GM19328 (cell line): ENCODE results near the gene TST.

Source experiments
- ATAC-seq: cut with Tn5 transposase; IDR thresholded peaks from one replicate; pipeline ENCODE4 v1.9.1; 2021; ENCODE audit warnings: mild to moderate bottlenecking, moderate library complexity; ENCODE audit not compliant: unreplicated experiment

The TST gene

DNA sequence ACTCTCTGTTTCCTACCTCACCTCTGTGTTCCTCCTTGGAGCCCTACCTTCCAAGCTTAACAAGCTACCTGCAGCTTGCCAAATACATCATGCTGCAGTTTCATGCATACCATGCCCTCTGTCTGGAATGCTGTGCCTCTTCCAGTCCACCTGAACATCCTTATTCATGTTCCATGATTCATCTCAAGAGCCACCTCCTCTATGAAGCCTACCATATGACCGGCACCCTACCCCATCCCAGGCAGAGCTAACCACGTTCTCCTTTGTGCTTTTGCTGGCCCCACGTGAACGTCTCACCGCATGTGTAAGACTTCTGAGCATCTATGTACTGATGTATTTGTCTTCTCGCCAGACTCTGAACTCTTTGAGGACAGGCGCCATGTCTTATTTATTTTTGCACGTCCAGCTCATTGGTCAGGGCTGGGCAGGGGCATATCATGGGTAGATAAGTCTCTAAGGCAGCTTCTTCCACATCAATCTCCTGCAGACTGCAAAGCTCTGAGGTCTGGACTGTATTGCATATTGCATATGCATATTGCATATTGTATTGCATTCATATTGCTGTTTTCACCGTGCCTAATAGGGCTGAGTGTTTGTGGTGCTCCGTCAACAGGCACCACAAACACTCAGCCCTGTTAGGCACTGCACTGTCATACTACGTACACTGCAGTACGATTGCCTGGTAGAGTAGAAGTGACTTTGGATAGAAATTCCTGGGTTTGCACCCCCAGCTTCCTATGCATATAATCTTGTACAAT lies 31.0 kb downstream of the TST start:
- no peak for ATAC-seq

DNA sequence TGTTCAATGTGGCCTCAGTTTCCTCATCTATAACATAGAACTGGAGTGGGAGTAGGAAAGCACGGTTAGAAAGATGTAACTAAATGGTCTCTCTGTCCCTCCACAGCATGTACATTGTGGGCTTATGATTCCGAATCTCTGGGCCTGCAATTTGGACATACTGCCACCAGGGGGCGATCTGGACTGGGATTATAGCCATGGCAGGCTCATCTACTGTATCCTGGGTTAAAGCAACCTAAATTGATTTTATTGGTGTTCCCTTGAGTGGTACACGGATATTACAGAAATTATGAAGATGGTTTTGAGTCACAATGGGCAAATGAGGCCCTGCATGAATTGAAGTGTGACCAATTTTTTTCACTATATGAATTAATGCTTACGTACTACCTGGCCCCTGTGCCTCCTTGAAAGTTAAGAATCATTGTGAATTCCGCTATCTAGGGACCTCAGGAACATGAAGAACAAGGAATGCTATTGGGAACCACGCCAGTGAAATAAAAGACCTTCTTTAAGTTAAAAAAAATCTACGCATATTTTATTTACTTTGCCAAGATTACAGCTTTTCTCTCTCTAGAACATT lies 32.9 kb downstream of the TST start:
- ATAC-seq: no peak

DNA sequence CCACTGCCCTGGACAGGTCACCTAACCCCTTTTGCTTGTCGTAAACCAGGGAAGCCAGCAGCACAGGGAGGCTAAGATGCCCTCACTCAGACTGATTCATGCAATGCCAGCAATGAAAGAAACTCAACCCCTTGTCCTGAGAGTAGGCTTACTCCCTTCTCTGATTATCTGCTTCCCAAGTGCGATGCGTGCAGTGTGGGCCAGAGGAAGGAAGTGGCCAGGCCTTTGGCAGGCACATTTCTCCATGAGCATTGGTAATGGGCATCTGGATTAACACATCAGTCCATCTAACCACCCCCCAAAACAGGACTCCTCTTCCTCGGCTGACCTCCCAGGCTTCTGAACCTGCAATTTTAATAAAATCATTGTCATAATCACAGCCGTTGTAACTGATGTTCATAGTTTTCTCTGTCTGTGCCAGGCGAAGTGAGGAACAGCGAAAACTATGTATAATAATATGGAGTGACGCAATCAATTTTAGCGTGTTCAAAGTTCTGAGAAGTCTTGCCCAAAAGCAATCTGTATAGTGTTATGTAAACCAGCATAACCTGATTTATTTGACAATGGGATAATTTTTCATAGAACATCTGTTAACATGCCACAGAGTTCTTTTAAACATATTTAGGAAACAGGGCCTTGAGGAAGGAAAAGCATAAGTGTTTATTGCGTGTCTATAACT lies 33.9 kb downstream of the TST start:
- ATAC-seq: no peak

DNA sequence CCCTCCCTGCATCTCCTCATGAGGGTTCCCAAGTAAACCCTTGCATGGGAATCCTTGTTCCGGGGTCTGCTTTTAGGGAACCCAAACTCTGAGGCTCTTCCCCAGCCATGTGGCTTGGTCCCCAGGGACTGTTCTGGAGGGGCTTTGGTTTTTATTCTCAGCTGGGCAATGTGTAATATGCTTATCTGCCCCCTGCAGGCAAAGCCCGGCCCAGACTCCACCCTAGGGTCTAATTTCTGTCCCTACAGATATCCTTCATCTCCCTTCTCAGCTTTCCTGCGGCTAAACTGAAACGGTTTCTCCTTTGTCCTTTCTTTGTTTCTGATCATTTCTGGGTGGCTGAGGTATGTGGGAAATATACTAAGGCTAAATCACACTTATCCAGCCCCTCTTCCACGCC lies 37.1 kb downstream of the TST start:
- no peak for ATAC-seq

DNA sequence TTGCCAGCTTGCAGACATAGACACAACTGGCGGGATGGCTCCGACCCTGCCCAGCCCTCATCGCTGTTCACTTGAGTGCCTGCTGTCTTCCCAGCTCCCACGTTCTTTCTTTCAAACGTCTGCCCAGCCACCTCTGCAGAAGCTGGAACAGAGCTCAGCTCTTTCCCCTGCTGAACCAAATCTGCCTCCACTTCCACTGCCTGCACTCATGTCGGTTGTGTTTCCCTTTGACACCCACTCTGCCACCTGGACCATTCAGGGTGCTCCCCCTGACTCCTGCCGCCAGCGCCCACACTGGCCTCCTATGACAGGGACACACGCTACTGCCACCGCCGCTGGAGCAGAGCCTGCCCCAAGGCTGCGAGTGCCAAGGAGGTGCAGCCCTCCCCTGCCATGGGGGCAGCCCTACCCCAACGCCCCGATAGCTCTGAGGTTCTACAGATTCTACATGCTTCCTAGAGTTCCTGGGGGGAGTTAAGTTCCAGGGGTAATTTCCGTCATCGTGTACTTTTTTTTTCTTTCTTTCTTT lies 37.9 kb downstream of the TST start:
- no peak for ATAC-seq

DNA sequence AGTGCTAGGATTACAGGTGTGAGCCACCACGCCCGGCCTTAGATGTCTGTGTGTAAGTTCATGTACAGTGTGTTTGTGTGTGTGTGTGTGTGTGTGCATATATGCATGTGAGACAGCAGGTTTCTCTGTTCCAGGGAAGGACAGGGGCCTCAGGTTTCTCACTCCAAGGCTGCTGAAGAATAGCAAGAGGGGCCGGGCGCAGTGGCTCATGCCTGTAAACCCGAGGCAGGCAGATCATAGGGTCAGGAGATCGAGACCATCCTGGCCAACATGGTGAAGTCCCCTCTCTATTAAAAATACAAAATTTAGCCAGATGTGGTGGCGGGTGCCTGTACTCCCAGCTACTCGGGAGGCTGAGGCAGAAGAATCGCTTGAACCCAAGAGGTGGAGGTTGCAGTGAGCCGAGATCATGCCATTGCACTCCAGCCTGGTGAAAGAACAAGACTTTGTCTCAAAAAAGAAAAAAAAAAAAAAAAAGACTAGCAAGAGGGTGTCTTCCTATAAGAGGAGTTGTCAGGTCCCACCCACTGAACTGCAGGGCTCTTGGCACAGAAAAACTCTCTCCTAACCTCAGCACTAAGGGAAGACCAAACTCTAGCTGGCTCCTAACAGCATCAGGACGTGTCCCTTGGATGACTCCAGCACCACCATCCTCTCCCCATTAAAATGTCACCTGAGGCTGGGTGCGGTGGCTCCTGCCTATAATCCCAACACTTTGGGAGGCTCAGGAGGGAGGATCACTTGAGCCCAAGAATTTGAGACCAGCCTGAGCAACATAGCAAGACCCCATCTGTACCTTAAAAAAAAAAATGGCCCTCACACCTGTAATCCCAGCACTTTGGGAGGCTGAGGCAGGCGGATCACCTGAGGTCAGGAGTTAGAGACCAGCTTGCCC lies 40.0 kb downstream of the TST start:
- ATAC-seq: no peak

DNA sequence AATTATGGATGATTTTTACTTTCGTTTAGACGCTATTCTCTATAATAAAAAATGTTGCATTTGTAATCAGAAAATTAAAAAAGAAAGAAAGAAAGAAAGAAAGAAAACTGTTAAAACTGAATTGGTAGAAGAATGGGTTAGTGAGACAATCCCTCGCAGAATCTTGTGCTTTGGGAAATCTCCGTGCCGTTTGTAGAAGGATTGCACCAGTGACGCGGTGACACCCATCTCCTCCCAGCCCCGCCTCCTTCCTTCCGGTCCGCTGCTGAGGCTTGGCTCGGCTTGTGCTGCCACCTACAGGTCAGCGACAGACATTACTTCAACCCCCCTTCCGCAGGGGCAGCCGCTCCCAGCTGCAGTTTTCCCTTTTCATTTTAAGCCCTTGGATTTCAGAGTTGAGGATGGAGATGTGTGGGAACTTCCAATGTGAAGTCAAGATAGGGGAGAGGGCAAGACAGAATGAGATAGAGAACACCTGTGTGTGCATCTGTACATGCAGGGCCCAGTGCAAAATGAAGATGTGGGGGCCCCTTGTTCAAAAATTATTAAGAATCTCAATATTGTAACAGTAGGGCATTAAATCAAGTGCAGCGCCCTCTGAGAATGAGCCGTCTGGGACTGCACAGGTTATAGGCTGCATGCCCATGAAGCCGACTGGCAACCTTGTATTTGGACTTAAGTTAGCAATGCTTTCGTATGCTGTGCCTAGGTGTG lies 41.1 kb downstream of the TST start:
- ATAC-seq: peak; percentile 65

DNA sequence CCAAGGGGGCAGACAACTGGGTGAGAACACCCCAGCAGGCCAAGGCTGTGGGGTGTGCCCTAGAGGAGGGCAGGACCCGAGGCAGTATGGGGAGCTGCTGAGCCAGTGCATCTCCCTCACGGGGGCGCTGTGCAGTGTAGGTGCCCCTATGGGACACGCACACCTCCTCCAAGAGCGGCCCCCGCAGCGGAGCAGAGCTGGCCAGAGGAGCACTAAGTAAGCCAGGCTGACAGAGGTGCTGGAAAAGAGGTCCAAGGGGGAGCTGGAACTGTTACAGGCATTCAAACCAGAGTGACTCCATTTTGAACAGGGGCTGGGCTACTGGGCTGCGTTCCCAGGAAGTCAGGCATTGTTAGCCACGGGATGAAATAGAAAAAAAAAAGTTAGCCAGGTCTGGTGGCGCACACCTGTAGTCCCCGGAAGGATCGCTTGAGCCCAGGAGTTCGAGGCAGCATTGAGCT lies 41.8 kb downstream of the TST start:
- ATAC-seq: no peak

DNA sequence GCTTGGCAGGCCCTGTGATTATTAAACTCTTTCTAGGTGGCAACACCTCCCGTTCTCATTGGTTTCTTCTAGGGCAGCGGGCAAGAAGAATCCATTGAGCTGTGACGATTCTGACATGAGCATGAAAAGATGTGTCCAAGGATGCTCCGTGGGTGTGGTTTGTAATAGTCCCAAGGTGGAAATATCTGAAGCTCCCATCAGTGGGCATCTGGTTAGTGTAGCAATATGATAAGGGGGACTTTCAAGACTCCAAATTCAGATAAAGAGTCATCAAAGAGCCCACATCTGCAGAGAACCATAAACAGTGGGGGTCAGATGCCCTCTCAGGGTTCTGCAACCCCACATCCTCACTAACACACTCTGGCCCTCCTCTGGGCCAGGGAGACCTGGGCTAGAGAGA lies 42.6 kb downstream of the TST start:
- ATAC-seq: no peak

DNA sequence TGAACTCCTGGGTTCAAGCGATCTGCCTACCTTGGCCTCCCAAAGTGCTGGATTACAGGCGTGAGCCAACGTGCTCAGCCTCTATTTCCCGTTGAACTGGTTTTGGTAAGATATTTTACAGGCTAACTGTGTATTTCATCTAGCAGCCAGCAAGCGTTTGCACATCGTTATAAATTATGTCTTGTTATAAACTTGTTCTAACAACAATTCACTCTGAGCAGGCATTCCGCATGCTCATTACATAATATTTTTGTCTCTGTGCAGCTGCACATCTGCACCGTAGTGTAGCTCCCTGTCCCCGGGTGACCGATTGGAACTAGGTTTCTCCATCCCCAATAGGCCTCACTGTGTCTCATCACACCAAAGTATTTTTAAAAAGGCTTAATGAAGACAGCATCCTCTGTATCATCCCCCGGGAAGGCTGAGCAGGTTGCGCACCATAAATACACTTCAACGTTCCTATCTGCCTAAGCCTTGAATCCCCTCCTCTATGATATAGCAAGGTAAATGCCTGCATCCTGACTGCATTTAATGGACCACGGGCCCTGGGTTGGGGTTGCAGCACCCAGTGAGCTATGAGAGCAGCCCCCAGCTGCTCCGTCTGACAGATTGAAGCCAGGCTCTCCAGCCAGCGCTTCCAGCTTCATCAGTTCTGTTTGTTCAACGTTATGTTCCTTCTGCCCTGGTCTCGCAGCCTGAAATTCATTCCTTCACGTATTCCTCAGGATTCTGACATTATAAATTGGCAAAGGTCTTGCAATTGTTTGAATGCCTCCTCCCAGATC lies 47.7 kb downstream of the TST start:
- no peak for ATAC-seq

DNA sequence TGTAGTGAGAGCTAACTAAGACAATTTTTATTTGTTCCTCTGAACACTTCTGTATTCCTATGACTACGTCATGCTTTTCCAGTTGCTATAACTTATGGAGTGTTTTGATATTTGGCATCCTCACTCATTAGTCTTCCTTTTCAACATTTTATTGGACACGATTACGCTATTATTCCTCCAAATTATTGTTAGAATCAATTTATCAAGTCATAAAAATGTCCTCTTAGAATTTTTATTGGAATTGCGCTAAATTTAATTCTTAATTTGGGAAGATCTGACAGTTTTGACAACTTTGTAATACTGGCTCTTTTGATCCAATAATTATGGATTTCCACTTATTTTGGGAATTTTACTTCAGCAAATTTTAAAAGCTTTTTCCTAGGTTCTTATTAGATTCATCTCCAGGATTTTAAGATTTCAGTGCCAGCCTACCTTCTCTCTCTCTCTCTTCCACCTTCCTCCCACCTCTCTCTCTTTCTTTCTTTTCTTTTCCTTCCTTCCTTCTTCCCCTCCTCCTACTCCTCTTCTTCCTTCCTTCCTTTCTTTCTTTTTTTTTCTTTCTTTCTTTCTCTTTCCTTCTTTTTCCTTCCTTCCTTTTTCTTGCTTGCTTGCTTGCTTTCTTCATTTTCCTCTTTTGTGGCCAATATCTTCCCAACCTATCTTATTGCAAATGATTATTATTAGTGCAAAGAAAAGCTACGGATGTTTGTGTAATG lies 50.8 kb downstream of the TST start:
- no peak for ATAC-seq

DNA sequence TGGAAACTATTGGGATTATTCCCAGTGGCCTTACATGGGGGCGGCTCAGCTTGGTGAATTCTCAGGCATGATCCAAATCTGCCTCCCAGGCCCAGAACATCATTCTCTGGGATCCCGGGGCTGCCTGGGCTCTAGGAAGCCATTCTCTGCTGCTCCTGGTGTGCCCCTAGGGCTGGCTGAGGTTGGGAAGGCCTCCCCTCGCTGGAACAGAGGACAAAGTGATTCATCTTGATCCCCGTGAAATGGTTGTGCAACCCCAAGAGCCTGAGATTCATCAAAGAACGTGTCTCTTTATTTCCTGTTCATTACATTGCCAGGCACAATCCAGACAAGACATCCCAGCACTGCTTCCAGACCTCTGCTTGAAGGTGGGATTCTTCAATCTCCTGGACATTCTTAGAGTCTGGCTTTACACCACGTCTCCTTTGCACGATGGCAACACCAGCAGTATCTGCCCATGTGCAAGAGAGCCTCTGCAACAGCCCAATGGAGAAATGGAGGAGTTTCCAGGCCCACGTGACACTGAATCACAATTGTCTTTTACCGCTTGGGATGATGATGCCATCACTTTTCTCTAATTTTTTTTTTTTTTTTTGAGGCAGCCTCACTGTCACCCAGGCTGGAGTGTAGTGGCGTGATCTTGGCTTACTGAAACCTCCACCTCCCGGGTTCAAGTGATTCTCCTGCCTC lies 52.3 kb downstream of the TST start:
- no peak for ATAC-seq

DNA sequence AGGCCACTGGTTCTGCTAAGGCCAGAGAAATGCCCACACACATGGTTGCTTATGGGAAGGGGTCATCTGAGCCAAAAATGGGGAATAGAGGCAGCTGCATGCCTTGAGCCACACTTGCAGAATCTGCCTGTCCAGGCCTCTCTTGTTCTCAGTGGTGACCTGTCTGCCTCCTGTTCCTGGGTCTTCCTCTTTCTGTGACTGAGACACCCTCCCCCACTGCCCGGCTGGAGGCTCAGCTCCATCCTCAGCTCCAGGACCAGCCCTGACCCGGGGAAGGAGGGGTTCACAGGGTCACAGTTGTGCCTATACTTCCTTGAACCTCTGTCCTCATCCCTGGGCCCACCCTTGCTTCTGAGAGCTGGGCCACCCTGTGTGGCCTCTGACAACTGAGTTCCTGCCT lies 53.6 kb downstream of the TST start:
- ATAC-seq: no peak

DNA sequence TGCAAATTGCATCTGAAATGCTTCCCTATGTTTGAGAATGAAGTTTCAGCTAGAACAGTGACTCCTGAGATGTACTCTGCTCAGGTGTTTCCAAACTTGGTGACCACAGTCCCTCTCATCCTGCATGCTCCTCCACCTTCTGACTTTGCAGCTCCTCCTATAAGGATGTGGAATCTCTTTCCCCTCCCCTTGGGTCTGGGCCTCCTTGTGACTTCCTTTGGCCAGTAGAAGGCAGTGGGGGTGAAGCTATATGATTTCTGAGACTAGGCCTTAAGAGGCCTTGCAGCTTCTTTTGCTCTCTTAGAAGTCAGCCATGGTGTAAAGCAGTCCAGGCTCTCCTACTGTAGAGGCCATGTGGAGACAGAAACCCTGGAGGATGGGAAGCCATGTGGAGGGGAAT lies 55.1 kb downstream of the TST start:
- ATAC-seq: no peak

DNA sequence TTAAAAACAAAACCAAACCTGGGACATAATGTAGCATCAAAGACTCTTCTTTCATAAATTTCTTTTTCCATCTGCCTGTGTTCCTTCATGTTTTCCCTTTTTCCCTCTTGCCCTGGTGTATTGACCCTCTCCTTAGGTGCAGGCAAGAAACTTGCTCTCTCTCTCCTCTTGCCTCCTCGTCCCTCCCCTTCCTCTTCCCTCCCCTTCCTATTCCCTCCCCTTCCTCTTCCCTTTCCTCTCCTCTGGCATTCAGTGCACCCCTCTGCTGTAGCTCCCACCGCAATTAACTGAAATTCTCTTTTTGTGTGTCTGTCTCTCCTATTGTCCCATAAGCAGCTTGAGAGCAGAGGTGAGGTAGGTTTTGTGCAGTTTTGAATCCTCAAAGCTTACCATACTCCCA lies 55.9 kb downstream of the TST start:
- ATAC-seq: no peak

DNA sequence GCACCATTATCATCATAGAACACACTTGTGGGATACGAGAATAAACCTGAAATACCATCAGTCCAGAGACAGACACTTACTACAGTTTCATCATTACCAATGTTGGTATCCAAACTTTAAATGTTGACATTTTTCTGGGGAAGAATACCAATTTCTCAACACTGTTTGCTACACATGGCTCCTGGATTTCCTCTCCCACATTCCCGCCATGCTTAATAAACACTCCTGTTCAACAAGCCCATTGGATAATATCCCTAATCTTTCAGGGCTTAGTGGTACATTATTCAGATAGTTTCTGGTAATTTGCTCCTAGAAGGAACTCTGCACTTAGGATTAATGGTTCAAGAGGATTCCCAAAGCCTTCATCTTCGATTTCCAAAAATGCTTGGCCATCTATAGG lies 57.6 kb downstream of the TST start:
- no peak for ATAC-seq
